ENCODE measurements around the gene ZNFX1.

DNA sequence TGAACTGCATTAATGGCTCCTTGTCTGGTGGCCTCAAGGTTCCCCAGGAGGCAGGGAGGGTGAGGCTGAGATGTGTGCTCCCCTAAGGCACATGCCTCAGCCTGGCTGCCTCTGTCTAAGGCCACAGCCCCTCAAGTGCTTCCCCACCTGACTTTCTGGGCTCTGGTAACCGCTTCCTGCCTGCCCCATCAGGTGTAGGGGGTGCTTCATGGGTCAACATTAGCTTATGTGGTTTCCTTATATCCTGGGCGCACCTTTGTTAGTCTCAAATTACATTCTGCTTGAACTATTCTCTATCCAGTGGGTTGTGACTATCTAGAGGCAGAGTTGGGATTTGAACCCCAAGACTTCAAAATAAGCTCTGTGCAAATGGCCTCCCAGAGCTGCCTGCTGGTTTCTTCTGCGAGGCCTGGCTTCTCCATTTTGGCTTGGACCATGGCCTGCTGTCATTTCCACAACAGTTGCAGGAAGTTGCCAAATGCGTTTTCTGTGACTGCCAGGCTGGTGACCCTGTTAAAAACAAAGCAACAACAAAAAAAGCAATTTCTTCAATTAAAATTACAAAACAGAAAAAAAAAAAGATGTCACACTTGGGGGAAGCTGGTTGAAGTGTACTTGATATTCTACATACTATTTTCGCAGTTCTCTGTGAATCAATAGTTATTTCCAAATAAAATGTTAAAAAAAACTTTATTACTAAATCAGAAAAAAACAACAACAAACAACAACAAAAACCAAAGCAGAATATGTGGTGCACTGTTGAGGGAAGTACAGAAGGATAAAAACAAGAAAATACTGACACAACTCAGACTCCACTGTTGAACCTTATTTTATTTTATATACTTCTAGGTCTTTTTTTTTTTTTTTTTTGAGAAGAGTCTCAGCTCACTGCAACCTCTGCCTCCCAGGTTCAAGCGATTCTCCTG, 20.0 kb upstream of the ZNFX1 start:
- no peak for TF ChIP-seq CTCF (IDR thresholded peaks at IDR 0.05)
- no peak for TF ChIP-seq EZH2 (IDR thresholded peaks at IDR 0.05)
